ENCODE measurements around the gene LAS1L.
"Not testable (repeated sequence)": the region's sequence is repeated elsewhere in the genome, so short reads cannot be mapped to it uniquely, and the experiment has no call there.

The LAS1L gene

GRCh38 chrX:65536291-65536690 is 1.7 kb upstream of the LAS1L start:
- no peak for TF ChIP-seq CTCF (IDR thresholded peaks at IDR 0.05; ENCODE audit: insufficient read depth, missing control alignments)
- DNase-seq (ENCODE audit: insufficient read length, low spot score) (no peak), FAIRE-seq (no peak)

GRCh38 chrX:65532016-65532415 is 2.6 kb downstream of the LAS1L start:
- no peak for FAIRE-seq
- TF ChIP-seq CTCF (IDR thresholded peaks at IDR 0.05; ENCODE audit: insufficient read depth, missing control alignments): no peak

GRCh38 chrX:65528705-65529340 is 5.8 kb downstream of the LAS1L start:
- no peak for DNase-seq (ENCODE audit: insufficient read length, low spot score)
- no peak for FAIRE-seq
- TF ChIP-seq CTCF (IDR thresholded peaks at IDR 0.05; ENCODE audit: insufficient read depth, missing control alignments): peak; percentile 56

More at GRCh38 chrX:65532016-65532415, 2.6 kb downstream of the LAS1L start:
- no peak for DNase-seq (ENCODE audit: insufficient read length, low spot score)

GRCh38 chrX:65528293-65528692 is 6.3 kb downstream of the LAS1L start:
- DNase-seq (ENCODE audit: insufficient read length, low spot score) (no peak), FAIRE-seq (no peak)
- TF ChIP-seq CTCF (IDR thresholded peaks at IDR 0.05; ENCODE audit: insufficient read depth, missing control alignments): no peak

GRCh38 chrX:65524139-65524538 is 10.4 kb downstream of the LAS1L start:
- TF ChIP-seq CTCF (IDR thresholded peaks at IDR 0.05; ENCODE audit: insufficient read depth, missing control alignments): no peak
- no peak for FAIRE-seq
- DNase-seq (ENCODE audit: insufficient read length, low spot score): no peak

GRCh38 chrX:65522739-65523372 is 11.7 kb downstream of the LAS1L start:
- TF ChIP-seq CTCF (IDR thresholded peaks at IDR 0.05; ENCODE audit: insufficient read depth, missing control alignments): no peak
- FAIRE-seq (no peak), DNase-seq (ENCODE audit: insufficient read length, low spot score) (no peak)

GRCh38 chrX:65519530-65519929 is 15.1 kb downstream of the LAS1L start:
- not testable (repeated sequence) for FAIRE-seq; DNase-seq (ENCODE audit: insufficient read length, low spot score)

- FAIRE-seq; DNase-seq (ENCODE audit: insufficient read length, low spot score): not testable (repeated sequence)
These were observed 15.6 kb downstream of the LAS1L start for GRCh38 chrX:65518980-65519379.
